PC-3 (cell line): ENCODE data around the gene PSPN. TPM values are rescaled to one million over a fixed set of nuclear protein-coding genes. Genes with fewer than 3 reads are reported as not detected.

Experiments used
- ATAC-seq: fragments of 200-7000 bp; cut with Tn5 transposase; 2 replicates; pipeline ENCODE4 v1.9.1; 2020; ENCODE audit warnings: mild to moderate bottlenecking, moderate library complexity
- BruUV-seq: library from RNA; stranded (reverse); fragments of 400-500 nt; replicated peaks from 2 replicates; lab custom pipeline; 2021; lab: Mats Ljungman, UMichigan
- CTCF ChIA-PET: fragments of 300-600 bp; sonication (Branson Sonifier 250); formaldehyde crosslinking; loops from one replicate; lab custom pipeline; 2022; ENCODE audit warnings: antibody characterized with exemption; lab: Charles Lee
- POLR2A ChIA-PET: fragments of 300-600 bp; sonication (Branson Sonifier 250); formaldehyde crosslinking; loops from one replicate; lab custom pipeline; 2022; ENCODE audit warnings: antibody characterized with exemption; ENCODE audit not compliant: unreplicated experiment; lab: Charles Lee
- DNase-seq: peaks from one replicate; pipeline ENCODE4 v3.0.0-alpha.2; 2015
- H2AFZ ChIP-seq: fragments of 300-600 bp; sonication (generic); 2 replicates; pipeline ENCODE4 v1.6.0; 2016; ENCODE audit warnings: antibody characterized with exemption, low read length
- H3F3A ChIP-seq: fragments of 300-600 bp; sonication (generic); one replicate; pipeline ENCODE4 v1.6.0; 2017; ENCODE audit warnings: antibody characterized with exemption, low read length, control low read depth, mild to moderate bottlenecking; ENCODE audit not compliant: unreplicated experiment
- H3K27ac ChIP-seq: fragments of 300-600 bp; sonication (generic); 2 replicates; pipeline ENCODE4 v1.5.1; 2016; ENCODE audit warnings: mild to moderate bottlenecking, low read length
- H3K27me3 ChIP-seq: fragments of 300-600 bp; sonication (generic); 2 replicates; pipeline ENCODE4 v1.6.1; 2016; ENCODE audit warnings: low read length, mixed read lengths
- H3K36me3 ChIP-seq: fragments of 300-600 bp; sonication (generic); 2 replicates; pipeline ENCODE4 v1.6.1; 2016; ENCODE audit warnings: low read depth, mixed run types, low read length, mixed read lengths
- H3K4me1 ChIP-seq: fragments of 300-600 bp; sonication (generic); 2 replicates; pipeline ENCODE4 v1.5.1; 2016; ENCODE audit warnings: low read length; ENCODE audit not compliant: insufficient read depth
- H3K4me2 ChIP-seq: fragments of 300-600 bp; sonication (generic); 2 replicates; pipeline ENCODE4 v1.6.0; 2016; ENCODE audit warnings: low read length
- H3K4me3 ChIP-seq: fragments of 300-600 bp; sonication (generic); 2 replicates; pipeline ENCODE4 v1.5.1; 2016; ENCODE audit warnings: mild to moderate bottlenecking, low read length, mixed read lengths
- H3K79me2 ChIP-seq: fragments of 300-600 bp; sonication (generic); 2 replicates; pipeline ENCODE4 v1.6.1; 2017; ENCODE audit warnings: low read length, mixed read lengths
- H3K9ac ChIP-seq: fragments of 300-600 bp; sonication (generic); 2 replicates; pipeline ENCODE4 v1.6.0; 2016; ENCODE audit warnings: mild to moderate bottlenecking, low read length
- H3K9me2 ChIP-seq: fragments of 300-600 bp; sonication (generic); replicated peaks from 2 replicates; pipeline ENCODE4 v1.6.1; 2016; ENCODE audit warnings: mixed run types, low read length, mixed read lengths
- H3K9me3 ChIP-seq: fragments of 300-600 bp; sonication (generic); 2 replicates; pipeline ENCODE4 v1.6.1; 2016; ENCODE audit warnings: low read length, mixed read lengths
- H4K20me1 ChIP-seq: fragments of 300-600 bp; sonication (generic); 2 replicates; pipeline ENCODE4 v1.6.1; 2016; ENCODE audit warnings: low read length, mixed read lengths
- CTCF ChIP-seq: fragments of 300-600 bp; sonication (generic); conservative IDR thresholded peaks from 2 replicates; pipeline ENCODE4 v1.5.1; 2017; ENCODE audit warnings: antibody characterized with exemption, low read depth, mild to moderate bottlenecking, low read length
- EZH2 ChIP-seq: fragments of 300-600 bp; sonication (generic); IDR thresholded peaks from one replicate; pipeline ENCODE4 v1.6.1; 2017; ENCODE audit warnings: antibody characterized with exemption, mild to moderate bottlenecking, low read length; ENCODE audit not compliant: unreplicated experiment
- EZH2phosphoT487 ChIP-seq: fragments of 300-600 bp; sonication (generic); IDR thresholded peaks from 2 replicates; pipeline ENCODE4 v1.6.1; 2018; ENCODE audit warnings: mild to moderate bottlenecking, antibody characterized with exemption, low read length, borderline replicate concordance
- intact Hi-C: fragments of 100-400 bp; cut with micrococcal nuclease; formaldehyde crosslinking; loops from 2 replicates; pipeline ENCODE4 v1.9.0; 2023
- total RNA-seq: library from RNA; depleted of rRNA; stranded (reverse); fragments of >200 nt; gene quantifications from 2 replicates; pipeline ENCODE4 v1.2.3, GENCODE V29; 2014

PSPN gene
- total RNA-seq, 1 experiment from 2014 or later, result 3.1 TPM

GRCh38 chr19:6343462-6343861 is 32.3 kb downstream of the PSPN start:
- POLR2A ChIA-PET, result no interaction called here
- CTCF ChIA-PET, result no interaction called here
- ATAC-seq, result no peak
- Histone ChIP-seq H3F3A (no peaks in the 10 kb centered on the region), H3K4me1 (no peaks in the 10 kb centered on the region), H3K9me3 (no peaks in the 10 kb centered on the region), H3K9me2 (no peaks in the 10 kb centered on the region), H3K4me2 (no peak overlapping the region), H2AFZ (no peak overlapping the region), H3K4me3 (no peak overlapping the region), H3K36me3 (no peaks in the 10 kb centered on the region), H4K20me1 (no peaks in the 10 kb centered on the region), H3K27me3 (no peaks in the 10 kb centered on the region), H3K9ac (no peak overlapping the region), H3K27ac (no peak overlapping the region), H3K79me2 (no peaks in the 10 kb centered on the region)
- TF ChIP-seq CTCF (no peak), EZH2phosphoT487 (no peak), EZH2 (no peak)
- no TSS peak for BruUV-seq
- intact Hi-C loops, result no loop called here
- no peak for DNase-seq

- H3F3A ChIP-seq, result no peaks in the 10 kb centered on the region
- H3K9ac ChIP-seq, result no peak overlapping the region
- H3K9me3 ChIP-seq, result no peaks in the 10 kb centered on the region
- no peak overlapping the region for H3K4me2 ChIP-seq
- no peaks in the 10 kb centered on the region for H3K27me3 ChIP-seq
- no TSS peak for BruUV-seq
- intact Hi-C loops, result no loop called here
- ChIA-PET POLR2A (interaction anchor here (0.6 kb wide), 1 partner anchor 1549 kb away, joined by 6 read pairs; the partner anchor contains the start of gene FEM1A), CTCF (no interaction called here)
- H3K4me1 ChIP-seq, result no peaks in the 10 kb centered on the region
- H3K9me2 ChIP-seq, result no peaks in the 10 kb centered on the region
- H2AFZ ChIP-seq, result no peak overlapping the region
- ATAC-seq, result no peak
- no peaks in the 10 kb centered on the region for H3K79me2 ChIP-seq
- no peak for DNase-seq
- H3K4me3 ChIP-seq, result no peak overlapping the region
- H3K27ac ChIP-seq, result no peak overlapping the region
- no peaks in the 10 kb centered on the region for H3K36me3 ChIP-seq
- no peaks in the 10 kb centered on the region for H4K20me1 ChIP-seq
- no peak for TF ChIP-seq CTCF
- TF ChIP-seq EZH2phosphoT487, result no peak
- TF ChIP-seq EZH2, result no peak
These were observed 35.1 kb downstream of the PSPN start for GRCh38 chr19:6340493-6341201.
